SU-DHL-6 (cell line): Measurements from ENCODE around the gene CACNG4.

ENCODE experiments used
- H2AFZ ChIP-seq: fragments of 200-600 bp; sonication (generic); 2 replicates; pipeline ENCODE4 v1.6.1; 2014; ENCODE audit warnings: low read depth, mild to moderate bottlenecking, moderate library complexity, mixed read lengths, antibody characterized with exemption, low read length; ENCODE audit not compliant: severe bottlenecking
- H3F3A ChIP-seq: fragments of 200-600 bp; shearing (Covaris generic); 2 replicates; pipeline ENCODE4 v1.6.0; 2016; ENCODE audit warnings: antibody characterized with exemption, mild to moderate bottlenecking; ENCODE audit not compliant: insufficient read depth
- H3K27ac ChIP-seq: fragments of 200-600 bp; sonication (generic); 2 replicates; pipeline ENCODE4 v1.5.1; 2016; ENCODE audit warnings: low read depth, mild to moderate bottlenecking, low read length, moderate library complexity, mixed read lengths
- H3K27me3 ChIP-seq: fragments of 200-600 bp; sonication (generic), shearing (Covaris generic); 2 replicates; pipeline ENCODE4 v1.6.0; 2014; ENCODE audit warnings: mild to moderate bottlenecking, low read length
- H3K36me3 ChIP-seq: fragments of 200-600 bp; sonication (generic); 2 replicates; pipeline ENCODE4 v1.6.1; 2014; ENCODE audit warnings: mild to moderate bottlenecking, low read length, mixed read lengths
- H3K4me2 ChIP-seq: fragments of 300-600, 200-600 bp; shearing (Covaris generic), sonication (generic); 2 replicates; pipeline ENCODE4 v1.6.0; 2014; ENCODE audit warnings: low read length, low read depth, mild to moderate bottlenecking; ENCODE audit not compliant: poor library complexity, severe bottlenecking
- H3K4me3 ChIP-seq: fragments of 200-600 bp; sonication (generic); 2 replicates; pipeline ENCODE4 v1.5.1; 2014; ENCODE audit warnings: antibody characterized with exemption, low read length, mild to moderate bottlenecking, mixed read lengths; ENCODE audit not compliant: insufficient read depth, poor library complexity, severe bottlenecking
- H3K79me2 ChIP-seq: fragments of 200-600 bp; sonication (generic); 2 replicates; pipeline ENCODE4 v1.6.1; 2014; ENCODE audit warnings: mild to moderate bottlenecking, low read length, moderate library complexity; ENCODE audit not compliant: insufficient read depth
- H3K9ac ChIP-seq: fragments of 200-600 bp; sonication (generic); 2 replicates; pipeline ENCODE4 v1.7.0; 2014; ENCODE audit warnings: mild to moderate bottlenecking, low read length
- H3K9me2 ChIP-seq: fragments of 200-600 bp; sonication (generic); replicated peaks from 2 replicates; pipeline ENCODE4 v1.6.1; 2014; ENCODE audit warnings: low read length; ENCODE audit not compliant: insufficient read depth
- H3K9me3 ChIP-seq: fragments of 200-600 bp; sonication (generic); 2 replicates; pipeline ENCODE4 v1.6.1; 2014; ENCODE audit warnings: low read length, mixed read lengths; ENCODE audit not compliant: insufficient read depth
- H4K20me1 ChIP-seq: fragments of 200-600 bp; sonication (generic); 2 replicates; pipeline ENCODE4 v1.6.1; 2014; ENCODE audit warnings: low read depth, mild to moderate bottlenecking, antibody characterized with exemption, low read length, moderate library complexity, mixed read lengths
- EZH2phosphoT487 ChIP-seq: fragments of 200-600 bp; sonication (generic), shearing (Covaris generic); conservative IDR thresholded peaks from 2 replicates; pipeline ENCODE4 v1.6.1; 2018; ENCODE audit warnings: mild to moderate bottlenecking, antibody characterized with exemption, low read length, moderate library complexity, mixed read lengths
- TF ChIP-seq, protein P1 (sequence below): fragments of 200-600 bp; sonication (generic); IDR thresholded peaks from one replicate; pipeline ENCODE4 v1.5.1; 2017; ENCODE audit warnings: antibody characterized with exemption, mild to moderate bottlenecking, low read length, moderate library complexity; ENCODE audit not compliant: insufficient read depth, poor library complexity, severe bottlenecking

The CACNG4 gene

DNA sequence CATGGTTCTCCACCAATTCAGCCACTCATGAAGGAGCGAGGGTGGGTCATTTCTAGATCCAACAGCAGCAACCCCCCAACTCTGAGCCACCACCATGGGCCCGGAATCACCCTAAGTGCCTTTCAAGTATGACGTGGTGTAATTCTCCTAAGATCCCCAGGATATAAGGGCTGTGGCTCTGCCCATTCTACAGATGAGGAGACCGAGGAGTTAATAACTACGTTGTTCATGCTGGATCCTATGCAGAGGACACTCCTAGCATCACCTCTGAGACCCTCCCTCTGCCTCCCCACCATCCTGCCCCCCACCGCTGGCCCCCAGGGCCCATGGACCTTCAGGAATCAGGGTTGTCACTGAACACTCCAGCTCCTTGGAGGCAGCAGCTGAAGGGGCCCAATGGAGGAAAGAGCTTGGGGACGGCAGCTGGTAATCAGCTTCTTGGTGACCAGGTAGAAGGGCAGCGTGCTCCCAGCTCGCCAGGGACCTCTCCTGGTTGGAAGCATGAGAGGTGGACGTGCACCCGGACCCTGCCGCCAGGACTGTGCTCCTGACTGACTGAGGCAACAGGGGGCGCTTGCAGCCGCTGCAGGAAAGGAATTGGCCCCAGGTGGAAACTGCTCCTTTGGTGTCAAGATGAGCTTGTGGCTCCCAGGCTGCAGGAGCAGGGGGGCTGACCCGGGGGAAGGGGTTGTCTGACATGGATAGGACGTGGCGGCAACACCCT, 51.7 kb downstream of the CACNG4 start:
- Histone ChIP-seq H3K27me3 (no peaks in the 10 kb centered on the region), H3K27ac (no peak overlapping the region), H3K4me2 (no peak overlapping the region), H3K36me3 (no peaks in the 10 kb centered on the region), H3K4me3 (no peak overlapping the region), H2AFZ (no peak overlapping the region), H4K20me1 (no peaks in the 10 kb centered on the region), H3F3A (no peaks in the 10 kb centered on the region), H3K9me2 (no peaks in the 10 kb centered on the region), H3K9me3 (no peaks in the 10 kb centered on the region), H3K9ac (no peak overlapping the region), H3K79me2 (no peaks in the 10 kb centered on the region)
- TF ChIP-seq, protein P1, sequence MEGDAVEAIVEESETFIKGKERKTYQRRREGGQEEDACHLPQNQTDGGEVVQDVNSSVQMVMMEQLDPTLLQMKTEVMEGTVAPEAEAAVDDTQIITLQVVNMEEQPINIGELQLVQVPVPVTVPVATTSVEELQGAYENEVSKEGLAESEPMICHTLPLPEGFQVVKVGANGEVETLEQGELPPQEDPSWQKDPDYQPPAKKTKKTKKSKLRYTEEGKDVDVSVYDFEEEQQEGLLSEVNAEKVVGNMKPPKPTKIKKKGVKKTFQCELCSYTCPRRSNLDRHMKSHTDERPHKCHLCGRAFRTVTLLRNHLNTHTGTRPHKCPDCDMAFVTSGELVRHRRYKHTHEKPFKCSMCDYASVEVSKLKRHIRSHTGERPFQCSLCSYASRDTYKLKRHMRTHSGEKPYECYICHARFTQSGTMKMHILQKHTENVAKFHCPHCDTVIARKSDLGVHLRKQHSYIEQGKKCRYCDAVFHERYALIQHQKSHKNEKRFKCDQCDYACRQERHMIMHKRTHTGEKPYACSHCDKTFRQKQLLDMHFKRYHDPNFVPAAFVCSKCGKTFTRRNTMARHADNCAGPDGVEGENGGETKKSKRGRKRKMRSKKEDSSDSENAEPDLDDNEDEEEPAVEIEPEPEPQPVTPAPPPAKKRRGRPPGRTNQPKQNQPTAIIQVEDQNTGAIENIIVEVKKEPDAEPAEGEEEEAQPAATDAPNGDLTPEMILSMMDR = no peak
- no peak for TF ChIP-seq EZH2phosphoT487

DNA sequence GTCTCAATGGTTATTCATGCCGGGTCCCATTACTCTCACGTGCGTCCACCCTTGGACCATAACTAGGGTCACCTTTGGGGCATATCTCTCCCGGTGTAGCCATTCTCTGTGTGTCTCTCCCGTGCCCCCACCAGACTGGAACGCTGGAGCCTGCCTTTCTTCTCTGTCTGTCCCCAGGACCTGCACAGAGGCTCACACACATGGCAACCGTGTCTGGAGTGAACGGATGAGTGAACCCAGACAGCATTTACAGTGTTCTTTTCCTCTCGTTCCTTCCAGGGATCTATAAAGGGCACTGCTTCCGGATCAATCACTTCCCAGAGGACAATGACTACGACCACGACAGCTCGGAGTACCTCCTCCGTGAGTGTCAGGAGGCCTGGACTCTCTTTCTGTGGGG, 53.4 kb downstream of the CACNG4 start:
- Histone ChIP-seq H3F3A (no peaks in the 10 kb centered on the region), H3K4me3 (no peak overlapping the region), H3K9me3 (no peaks in the 10 kb centered on the region), H3K4me2 (no peak overlapping the region), H3K27ac (no peak overlapping the region), H4K20me1 (no peaks in the 10 kb centered on the region), H3K36me3 (no peaks in the 10 kb centered on the region), H3K9ac (no peak overlapping the region), H3K9me2 (no peaks in the 10 kb centered on the region), H2AFZ (no peak overlapping the region), H3K27me3 (no peaks in the 10 kb centered on the region), H3K79me2 (no peaks in the 10 kb centered on the region)
- TF ChIP-seq, protein P1 = no peak
- no peak for TF ChIP-seq EZH2phosphoT487

DNA sequence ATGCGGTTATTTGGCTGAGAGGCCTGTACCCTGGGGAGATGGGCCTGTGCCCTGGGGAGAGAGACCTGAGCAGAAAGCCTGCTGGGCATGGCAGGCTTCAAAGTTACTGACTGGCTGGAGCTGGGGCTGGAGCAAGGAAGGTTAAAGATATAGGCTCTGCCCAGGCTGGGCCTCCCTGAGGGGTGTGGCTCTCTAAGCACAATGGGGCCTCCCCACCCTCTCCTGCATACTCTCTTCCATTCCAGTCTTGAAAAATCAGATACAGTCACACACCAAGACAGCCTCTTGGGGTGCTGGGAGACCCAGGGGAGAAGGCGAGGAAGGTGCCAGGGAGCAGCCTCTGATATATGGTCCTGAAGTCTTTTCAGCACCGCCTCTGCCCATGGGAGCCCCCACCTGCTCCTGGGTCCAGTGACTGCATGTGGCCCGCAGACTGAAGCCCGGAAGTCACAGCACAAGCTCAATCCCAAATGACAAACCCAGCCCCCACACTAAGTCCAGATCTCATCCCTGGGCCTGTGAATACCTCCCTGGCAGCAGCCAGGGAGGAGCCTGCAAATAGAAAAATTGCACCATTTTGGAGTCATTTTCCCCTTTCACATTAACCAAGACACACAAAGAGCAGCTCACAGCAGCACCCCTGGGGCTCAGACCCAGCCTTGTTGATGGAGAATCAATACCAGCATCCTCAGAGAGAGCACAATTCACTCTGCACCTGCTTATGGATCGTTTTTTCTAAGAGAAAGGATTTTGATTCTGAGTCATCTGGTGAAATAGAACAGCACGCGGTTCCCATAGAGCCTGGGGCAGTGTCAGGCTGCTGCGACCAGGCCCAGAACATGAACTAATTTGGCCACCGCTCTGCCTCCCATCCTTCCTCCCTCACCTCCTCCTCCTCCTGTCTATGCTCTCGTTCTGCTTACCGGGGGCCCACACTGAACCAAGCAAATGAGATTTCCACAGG, 54.2 kb downstream of the CACNG4 start:
- TF ChIP-seq EZH2phosphoT487 = no peak
- TF ChIP-seq, protein P1 = no peak
- H3K9me3 ChIP-seq = no peaks in the 10 kb centered on the region
- no peak overlapping the region for H3K9ac ChIP-seq
- no peaks in the 10 kb centered on the region for H3K36me3 ChIP-seq
- H3K79me2 ChIP-seq = no peaks in the 10 kb centered on the region
- H3K9me2 ChIP-seq = no peaks in the 10 kb centered on the region
- no peak overlapping the region for H2AFZ ChIP-seq
- H3F3A ChIP-seq = no peaks in the 10 kb centered on the region
- H3K4me2 ChIP-seq = no peak overlapping the region
- no peaks in the 10 kb centered on the region for H4K20me1 ChIP-seq
- no peak overlapping the region for H3K27ac ChIP-seq
- no peak overlapping the region for H3K4me3 ChIP-seq
- no peaks in the 10 kb centered on the region for H3K27me3 ChIP-seq
